HCT116 (cell line): Measurements from ENCODE around the gene CCNB3. TPM values are rescaled to one million over a fixed set of nuclear protein-coding genes. Genes with fewer than 3 reads are reported as not detected.

Experiments used
- ATAC-seq: fragments of 200-7000 bp; cut with Tn5 transposase; 2 replicates; pipeline ENCODE4 v1.9.1; 2020; ENCODE audit warnings: mild to moderate bottlenecking, moderate library complexity
- BruUV-seq: library from RNA; stranded (reverse); fragments of 400-500 nt; replicated peaks from 2 replicates; lab custom pipeline; 2021; lab: Mats Ljungman, UMichigan
- CTCF ChIA-PET: fragments of 300-600 bp; sonication (Branson Sonifier 250); formaldehyde crosslinking; loops from one replicate; lab custom pipeline; 2021; ENCODE audit warnings: antibody characterized with exemption; lab: Charles Lee
- POLR2A ChIA-PET: fragments of 300-600, 350-600 bp; sonication (Branson Sonifier 250); formaldehyde crosslinking; loops from one replicate; lab custom pipeline; 2021; ENCODE audit warnings: antibody characterized with exemption; lab: Charles Lee
- RAD21 ChIA-PET, 2 experiments: fragments of 300-600 bp; sonication (Branson Sonifier 250); formaldehyde crosslinking; loops; one replicate each; lab custom pipeline; 2023; ENCODE audit warnings: low total read pairs in 2 of 2; ENCODE audit not compliant: uncharacterized antibody in 2 of 2, unreplicated experiment in 2 of 2, low non-redundant PET in 1 of 2; lab: Charles Lee
- DNase-seq: peaks from one replicate; pipeline ENCODE4 v3.0.0-alpha.2; 2010; ENCODE audit warnings: low read depth, low spot score
- H2AFZ ChIP-seq: fragments of 200-600 bp; shearing (Covaris generic), sonication (generic); 2 replicates; pipeline ENCODE4 v1.6.1; 2017; ENCODE audit warnings: low read depth, mixed run types, mixed read lengths, antibody characterized with exemption, low read length; ENCODE audit not compliant: poor library complexity, severe bottlenecking
- H3K27ac ChIP-seq: 2 replicates; pipeline ENCODE4 v1.5.1; 2012; ENCODE audit warnings: low read depth, low read length
- H3K27me3 ChIP-seq: fragments of 200-600 bp; sonication (generic); 2 replicates; pipeline ENCODE4 v1.6.1; 2016; ENCODE audit warnings: mixed run types, low read length, mixed read lengths; ENCODE audit not compliant: insufficient read depth
- H3K36me3 ChIP-seq, 2 experiments: fragments of 200-500 bp in 1 of 2; fragments of 200-600 bp in 1 of 2; sonication (Bioruptor generic) in 1 of 2; sonication (generic) in 1 of 2; 2 replicates each; pipeline versions ENCODE4 v1.5.1 to v1.6.1; 2014 to 2016; ENCODE audit warnings: low read length in 2 of 2, inconsistent platforms in 1 of 2, mixed read lengths in 1 of 2, mixed run types in 1 of 2; ENCODE audit not compliant: insufficient read depth in 2 of 2, control insufficient read depth in 1 of 2
- H3K4me1 ChIP-seq, 2 experiments: fragments of 200-600 bp in 1 of 2; sonication (generic) in 1 of 2; 2 replicates each; pipeline versions ENCODE4 v1.5.1 to v1.6.1; 2012 to 2017; ENCODE audit warnings: low read length in 2 of 2, inconsistent platforms in 1 of 2, mild to moderate bottlenecking in 1 of 2, mixed read lengths in 1 of 2, mixed run types in 1 of 2, moderate library complexity in 1 of 2; ENCODE audit not compliant: insufficient read depth in 2 of 2, control insufficient read depth in 1 of 2
- H3K4me2 ChIP-seq: fragments of 200-600 bp; sonication (generic); 2 replicates; pipeline ENCODE4 v1.6.1; 2017; ENCODE audit warnings: mixed run types, low read length, mixed read lengths
- H3K4me3 ChIP-seq, 2 experiments: fragments of 200-600 bp in 1 of 2; sonication (generic) in 1 of 2; replicated peaks in 1 of 2; 2 replicates each; pipeline ENCODE4 v1.5.1; 2011 to 2016; ENCODE audit warnings: low read length in 2 of 2, control low read depth in 1 of 2, low read depth in 1 of 2, mild to moderate bottlenecking in 1 of 2, mixed read lengths in 1 of 2, mixed run types in 1 of 2
- H3K79me2 ChIP-seq: fragments of 200-600 bp; sonication (generic); 2 replicates; pipeline ENCODE4 v1.6.1; 2017; ENCODE audit warnings: mild to moderate bottlenecking, mixed run types, low read length, moderate library complexity, mixed read lengths; ENCODE audit not compliant: insufficient read depth
- H3K9ac ChIP-seq: fragments of 200-600 bp; sonication (generic); 2 replicates; pipeline ENCODE4 v1.6.1; 2016; ENCODE audit warnings: low read length, mixed read lengths
- H3K9me2 ChIP-seq: fragments of 200-600 bp; sonication (generic), shearing (Covaris generic); 2 replicates; pipeline ENCODE4 v1.6.1; 2017; ENCODE audit warnings: mixed run types, mild to moderate bottlenecking, moderate library complexity; ENCODE audit not compliant: insufficient read depth
- H3K9me3 ChIP-seq, 2 experiments: fragments of 200-500 bp in 1 of 2; fragments of 200-600 bp in 1 of 2; sonication (Bioruptor generic) in 1 of 2; sonication (generic) in 1 of 2; 2 replicates each; pipeline ENCODE4 v1.6.1; 2014 to 2017; ENCODE audit warnings: low read length in 2 of 2, mixed read lengths in 2 of 2, inconsistent platforms in 1 of 2, low read depth in 1 of 2, mild to moderate bottlenecking in 1 of 2, mixed run types in 1 of 2, moderate library complexity in 1 of 2; ENCODE audit not compliant: control insufficient read depth in 1 of 2, insufficient read depth in 1 of 2
- H4K20me1 ChIP-seq: fragments of 200-600 bp; sonication (generic), shearing (Covaris generic); 2 replicates; pipeline ENCODE4 v1.6.1; 2017; ENCODE audit warnings: mixed run types, mild to moderate bottlenecking, moderate library complexity; ENCODE audit not compliant: insufficient read depth
- ATF3 ChIP-seq: IDR thresholded peaks from 2 replicates; pipeline ENCODE4 v1.6.1; 2012
- CBX3 ChIP-seq: IDR thresholded peaks from 2 replicates; pipeline ENCODE4 v1.6.1; 2012; ENCODE audit warnings: low read depth
- CEBPB ChIP-seq: IDR thresholded peaks from 2 replicates; pipeline ENCODE4 v1.6.1; 2012; ENCODE audit warnings: low read depth
- CTCF ChIP-seq, 3 experiments: fragments of 200-600 bp in 1 of 3; sonication (generic) in 1 of 3; IDR thresholded peaks in 2 of 3; conservative IDR thresholded peaks in 1 of 3; 2 replicates each; pipeline ENCODE4 v1.5.1; 2012 to 2017; ENCODE audit warnings: low read depth in 2 of 3, low read length in 2 of 3, antibody characterized with exemption in 1 of 3, borderline replicate concordance in 1 of 3, control low read depth in 1 of 3, mild to moderate bottlenecking in 1 of 3, mixed read lengths in 1 of 3, mixed run types in 1 of 3, moderate library complexity in 1 of 3; ENCODE audit not compliant: insufficient read depth in 1 of 3
- EZH2 ChIP-seq: fragments of 200-600 bp; sonication (generic); IDR thresholded peaks from 2 replicates; pipeline ENCODE4 v1.6.1; 2017; ENCODE audit warnings: antibody characterized with exemption, mixed run types
- EZH2phosphoT487 ChIP-seq: fragments of 200-600 bp; IDR thresholded peaks from 2 replicates; pipeline ENCODE4 v1.6.1; 2018; ENCODE audit warnings: antibody characterized with exemption, borderline replicate concordance
- FOSL1 ChIP-seq: IDR thresholded peaks from 2 replicates; pipeline ENCODE4 v1.6.1; 2012; ENCODE audit warnings: low read depth
- JUND ChIP-seq: IDR thresholded peaks from 2 replicates; pipeline ENCODE4 v1.6.1; 2012
- POLR2A ChIP-seq: IDR thresholded peaks from 2 replicates; pipeline ENCODE4 v1.7.0; 2011; ENCODE audit warnings: borderline replicate concordance; ENCODE audit not compliant: insufficient read depth, insufficient read length; ENCODE audit errors: extremely low read depth
- RAD21 ChIP-seq: IDR thresholded peaks from 2 replicates; pipeline ENCODE4 v1.6.1; 2012; ENCODE audit warnings: low read depth, mild to moderate bottlenecking
- REST ChIP-seq: IDR thresholded peaks from 2 replicates; pipeline ENCODE4 v1.6.1; 2012; ENCODE audit warnings: low read depth
- SIN3A ChIP-seq: IDR thresholded peaks from 2 replicates; pipeline ENCODE4 v1.6.1; 2012; ENCODE audit warnings: low read depth
- SRF ChIP-seq: IDR thresholded peaks from 2 replicates; pipeline ENCODE4 v1.6.1; 2012; ENCODE audit warnings: low read depth
- TCF7L2 ChIP-seq: IDR thresholded peaks from 2 replicates; pipeline ENCODE4 v1.7.0; 2011; ENCODE audit warnings: borderline replicate concordance, inconsistent platforms; ENCODE audit not compliant: insufficient read depth, insufficient read length; ENCODE audit errors: extremely low read depth
- ZFX ChIP-seq: fragments of 450-650 bp; IDR thresholded peaks from 2 replicates; pipeline ENCODE4 v1.6.1; 2017
- ZNF274 ChIP-seq: fragments of 200-500 bp; sonication (Bioruptor generic); IDR thresholded peaks from 2 replicates; pipeline ENCODE4 v1.6.1; 2014; ENCODE audit warnings: mild to moderate bottlenecking, low read depth, low read length, inconsistent platforms
- intact Hi-C: fragments of 100-400 bp; cut with micrococcal nuclease; formaldehyde crosslinking; loops from 2 replicates; pipeline ENCODE4 v1.10.0; 2022
- total RNA-seq: library from RNA; stranded (reverse); gene quantifications from one replicate; pipeline ENCODE4 v1.2.1, GENCODE V29; 2021; ENCODE audit not compliant: unreplicated experiment
- TF ChIP-seq, protein P1 (sequence below): IDR thresholded peaks from 2 replicates; pipeline ENCODE4 v1.6.1; 2012

CCNB3 gene
- total RNA-seq, 1 experiment from 2014 or later, result 2.9 TPM

- TF ChIP-seq ZNF274, result no peak
- no peak for TF ChIP-seq RAD21
- no peak for TF ChIP-seq CBX3
- TF ChIP-seq SRF, result no peak
- TF ChIP-seq EZH2, result no peak
- no peak for TF ChIP-seq TCF7L2
- H2AFZ ChIP-seq, result no peak overlapping the region
- H3K4me3 ChIP-seq, result no peak overlapping the region
- H3K36me3 ChIP-seq, result no peaks in the 10 kb centered on the region
- H3K9ac ChIP-seq, result no peak overlapping the region
- H3K4me1 ChIP-seq, result 0 out of 4 replicates have a peak, but pooled peaks cover 2 to 3% of the 10 kb centered on the region in 2 experiments
- no peaks in the 10 kb centered on the region for H3K9me3 ChIP-seq
- BruUV-seq, result no TSS peak
- DNase-seq (no peak), ATAC-seq (no peak)
- H4K20me1 ChIP-seq, result no peaks in the 10 kb centered on the region
- ChIA-PET CTCF (no interaction called here), POLR2A (no interaction called here), RAD21 (no interaction called here)
- intact Hi-C loops, result no loop called here
- H3K4me2 ChIP-seq, result no peak overlapping the region
- H3K79me2 ChIP-seq, result no peaks in the 10 kb centered on the region
- no peaks in the 10 kb centered on the region for H3K9me2 ChIP-seq
- no peak overlapping the region for H3K27ac ChIP-seq
- H3K27me3 ChIP-seq, result no peaks in the 10 kb centered on the region
Observed at GRCh38 chrX:50158593-50158992, 46.0 kb upstream of the CCNB3 start.

- no peaks in the 10 kb centered on the region for H3K36me3 ChIP-seq
- H3K27ac ChIP-seq, result no peak overlapping the region
- no peaks in the 10 kb centered on the region for H3K79me2 ChIP-seq
- intact Hi-C loops, result no loop called here
- ChIA-PET RAD21 (no interaction called here), POLR2A (no interaction called here), CTCF (no interaction called here)
- ATAC-seq, result no peak
- no TSS peak for BruUV-seq
- no peak overlapping the region for H3K4me3 ChIP-seq
- no peaks in the 10 kb centered on the region for H3K9me3 ChIP-seq
- H3K9me2 ChIP-seq, result no peaks in the 10 kb centered on the region
- no peaks in the 10 kb centered on the region for H4K20me1 ChIP-seq
- no peaks in the 10 kb centered on the region for H3K27me3 ChIP-seq
- H3K9ac ChIP-seq, result no peak overlapping the region
- no peak overlapping the region for H3K4me2 ChIP-seq
- no peak for DNase-seq
- H2AFZ ChIP-seq, result no peak overlapping the region
- H3K4me1 ChIP-seq, result 0 out of 4 replicates have a peak, but pooled peaks cover 2 to 3% of the 10 kb centered on the region in 2 experiments
- TF ChIP-seq POLR2A (no peak), FOSL1 (no peak), RAD21 (no peak), CTCF (IDR thresholded peaks at IDR 0.05 in 2 of 3, conservative IDR thresholded peaks at IDR 0.05 in 1 of 3; ENCODE audit: borderline replicate concordance in 1 of 3, insufficient read depth in 1 of 3, low read depth in 2 of 3, low read length in 2 of 3) (no peak), ATF3 (no peak), SIN3A (no peak), JUND (no peak), EZH2 (no peak), SRF (no peak), ZNF274 (no peak), CBX3 (no peak), REST (no peak), EZH2phosphoT487 (no peak), ZFX (no peak), CEBPB (no peak)
- TF ChIP-seq, protein P1, sequence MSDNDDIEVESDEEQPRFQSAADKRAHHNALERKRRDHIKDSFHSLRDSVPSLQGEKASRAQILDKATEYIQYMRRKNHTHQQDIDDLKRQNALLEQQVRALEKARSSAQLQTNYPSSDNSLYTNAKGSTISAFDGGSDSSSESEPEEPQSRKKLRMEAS, result no peak
Observed at GRCh38 chrX:50161127-50161526, 43.4 kb upstream of the CCNB3 start.
